K562 (cell line): ENCODE measurements around the gene WWOX. TPM values are rescaled to one million over a fixed set of nuclear protein-coding genes. Genes with fewer than 3 reads are reported as not detected.

Source experiments
- ATAC-seq: fragments of 200-7000 bp; cut with Tn5 transposase; 3 replicates; pipeline ENCODE4 v1.9.1; 2020; ENCODE audit warnings: moderate library complexity
- BruUV-seq: library from RNA; stranded (reverse); fragments of 400-500 nt; replicated peaks from 2 replicates; lab custom pipeline; 2021; lab: Mats Ljungman, UMichigan
- CTCF ChIA-PET: fragments of 300-600 bp; formaldehyde crosslinking; extraction: SDS; loops from one replicate; lab custom pipeline; 2021; ENCODE audit warnings: low intra/inter-chr PET ratio; lab: Yijun Ruan, JAX
- POLR2A ChIA-PET: fragments of 300-600, 350-650 bp; sonication (Branson Sonifier 250); formaldehyde crosslinking; extraction: SDS; loops from one replicate; lab custom pipeline; 2021; ENCODE audit warnings: antibody characterized with exemption, inconsistent platforms; lab: Yijun Ruan, JAX
- DNase-seq, 4 experiments: peaks; one replicate each; pipeline versions ENCODE4 v3.0.0 to v3.0.0-alpha.2; 2011 to 2018; ENCODE audit warnings: low spot score in 3 of 4, mixed read lengths in 3 of 4; ENCODE audit errors: extremely low read depth in 1 of 4
- FAIRE-seq: peaks from 2 replicates; lab custom pipeline; 2011; peaks lifted over from hg19 to GRCh38; lab: Jason Lieb, UNC
- H2AFZ ChIP-seq: 2 replicates; pipeline ENCODE4 v1.6.0; 2011; ENCODE audit warnings: low read depth, low read length, control low read depth, inconsistent platforms
- H3K27ac ChIP-seq: fragments of 200-600 bp; 3 replicates; pipeline ENCODE4 v1.8.0; 2011; ENCODE audit warnings: low read depth, mild to moderate bottlenecking, control low read depth, inconsistent platforms, low read length, moderate library complexity, mixed read lengths; ENCODE audit errors: extremely low read depth
- H3K27me3 ChIP-seq, 2 experiments: fragments of 300-600 bp in 1 of 2; 2 replicates in 1 of 2; 3 replicates in 1 of 2; pipeline versions ENCODE4 v1.6.0 to v1.8.0; 2011; ENCODE audit warnings: inconsistent platforms in 2 of 2, low read length in 2 of 2, mild to moderate bottlenecking in 1 of 2, mixed read lengths in 1 of 2, moderate library complexity in 1 of 2; ENCODE audit not compliant: control insufficient read depth in 2 of 2, insufficient read depth in 2 of 2
- H3K36me3 ChIP-seq: fragments of 300-600 bp; 3 replicates; pipeline ENCODE4 v1.8.0; 2011; ENCODE audit warnings: mild to moderate bottlenecking, low read length, inconsistent platforms; ENCODE audit not compliant: control insufficient read depth, insufficient read depth
- H3K4me1 ChIP-seq, 2 experiments: fragments of 200-600 bp in 1 of 2; replicated peaks in 1 of 2; 2 replicates in 1 of 2; 3 replicates in 1 of 2; pipeline versions ENCODE4 v1.5.1 to v1.8.0; 2011; ENCODE audit warnings: inconsistent platforms in 2 of 2, low read length in 2 of 2, mild to moderate bottlenecking in 1 of 2, mixed read lengths in 1 of 2, moderate library complexity in 1 of 2; ENCODE audit not compliant: control insufficient read depth in 2 of 2, insufficient read depth in 2 of 2
- H3K4me2 ChIP-seq: 2 replicates; pipeline ENCODE4 v1.6.1; 2011; ENCODE audit warnings: low read length, control low read depth, inconsistent platforms, mixed read lengths; ENCODE audit not compliant: insufficient read depth
- H3K4me3 ChIP-seq: fragments of 200-600 bp; sonication (generic), shearing (Covaris generic); 2 replicates; pipeline ENCODE4 v1.5.1; 2016; ENCODE audit warnings: control low read depth, inconsistent platforms
- H3K79me2 ChIP-seq: fragments of 200-600 bp; 3 replicates; pipeline ENCODE4 v1.8.0; 2011; ENCODE audit warnings: low read length, inconsistent platforms; ENCODE audit not compliant: control insufficient read depth, insufficient read depth
- H3K9ac ChIP-seq, 2 experiments: 2 replicates each; pipeline versions ENCODE4 v1.6.0 to v1.6.1; 2011; ENCODE audit warnings: low read depth in 2 of 2, low read length in 2 of 2, control low read depth in 1 of 2, inconsistent platforms in 1 of 2, mild to moderate bottlenecking in 1 of 2, mixed read lengths in 1 of 2; ENCODE audit not compliant: insufficient read depth in 1 of 2
- H3K9me1 ChIP-seq: one replicate; pipeline ENCODE4 v1.6.0; 2011; ENCODE audit warnings: inconsistent platforms, mild to moderate bottlenecking, low read length, moderate library complexity; ENCODE audit not compliant: control insufficient read depth, insufficient read depth
- H3K9me3 ChIP-seq: replicated peaks from 2 replicates; pipeline ENCODE4 v1.5.1; 2011; ENCODE audit warnings: low read depth, low read length, inconsistent platforms; ENCODE audit not compliant: control insufficient read depth, insufficient read depth
- H4K20me1 ChIP-seq: replicated peaks from 2 replicates; pipeline ENCODE4 v1.6.1; 2011; ENCODE audit warnings: low read length, inconsistent platforms, mixed read lengths; ENCODE audit not compliant: control insufficient read depth, insufficient read depth
- CTBP1 ChIP-seq: fragments of 450-650 bp; IDR thresholded peaks from 2 replicates; pipeline ENCODE4 v1.6.1; 2016; ENCODE audit warnings: borderline replicate concordance
- IRF1 ChIP-seq: sonication (generic); formaldehyde crosslinking; IDR thresholded peaks from 2 replicates; pipeline ENCODE4 v1.8.0; 2022; ENCODE audit warnings: missing genetic modification reagents, mild to moderate bottlenecking, borderline replicate concordance
- MYC ChIP-seq, 2 experiments: fragments of 250-450 bp in 1 of 2; sonication (Bioruptor Pico) in 1 of 2; IDR thresholded peaks; 2 replicates each; pipeline versions ENCODE4 v1.5.1 to v1.6.1; 2012 to 2021; ENCODE audit warnings: low read depth in 2 of 2, borderline replicate concordance in 1 of 2, improper control_type of control experiment in 1 of 2, low read length in 1 of 2, mild to moderate bottlenecking in 1 of 2, moderate library complexity in 1 of 2
- POLR2A ChIP-seq: fragments of 450-650 bp; conservative IDR thresholded peaks from 2 replicates; pipeline ENCODE4 v1.6.1; 2016
- RBFOX2 ChIP-seq: fragments of 200-400 bp; formaldehyde crosslinking; IDR thresholded peaks from 2 replicates; pipeline ENCODE4 v1.6.1; 2017; ENCODE audit warnings: low read depth, mild to moderate bottlenecking, low read length, moderate library complexity
- SIRT6 ChIP-seq: IDR thresholded peaks from one replicate; pipeline ENCODE4 v1.6.1; 2012; ENCODE audit warnings: low read depth, mild to moderate bottlenecking, control low read depth, inconsistent platforms, low read length, moderate library complexity
- ZBTB40 ChIP-seq, 2 experiments: fragments of 450-650 bp in 1 of 2; sonication (generic) in 1 of 2; formaldehyde crosslinking in 1 of 2; IDR thresholded peaks; 2 replicates each; pipeline versions ENCODE4 v1.7.1 to v1.9.0; 2016 to 2022; ENCODE audit warnings: inconsistent platforms in 1 of 2, mild to moderate bottlenecking in 1 of 2, missing genetic modification reagents in 1 of 2
- ZNF354B ChIP-seq: fragments of 250-450 bp; sonication (Bioruptor Pico); IDR thresholded peaks from 2 replicates; pipeline ENCODE4 v1.4.0; 2020
- ZNF511 ChIP-seq: sonication (generic); formaldehyde crosslinking; IDR thresholded peaks from 2 replicates; pipeline ENCODE4 v1.8.0; 2022; ENCODE audit warnings: mild to moderate bottlenecking, missing genetic modification reagents
- whole genome bisulfite sequencing: fragments of 100-300 bp; shearing (Covaris generic); methylation state at CpG from one replicate; pipeline ENCODE4 v1.1.6; 2016; ENCODE audit warnings: low coverage, mixed read lengths; ENCODE audit not compliant: insufficient coverage; ENCODE audit errors: missing lambda C conversion rate; 5-methylcytosine and 5-hydroxymethylcytosine counted together
- in situ Hi-C: fragments of 300-500 bp; cut with MboI; formaldehyde crosslinking; loops from 4 replicates; pipeline ENCODE4 v1.15.0; 2018; ENCODE audit warnings: inconsistent platforms, mixed read lengths
- intact Hi-C: fragments of 100-400 bp; cut with micrococcal nuclease; formaldehyde crosslinking; loops from 2 replicates; pipeline ENCODE4 v1.14.2; 2022
- polyA plus RNA-seq, 8 experiments: library from polyadenylated mRNA; depleted of rRNA in 4 of 8; stranded (reverse) in 5 of 8; unstranded in 3 of 8; fragments of >200 nt; fragmentation: Nextera tagmentation in 2 of 8; fragmentation: Illumina TruSeq in 1 of 8; extraction: Ambion mirVana in 2 of 8; extraction: Trizol in 1 of 8; gene quantifications; 2 replicates each; pipeline versions ENCODE4 v1.2.1 to v1.2.3, GENCODE V29; 2011 to 2014; ENCODE audit warnings: inconsistent platforms in 1 of 8, missing spikeins in 1 of 8
- total RNA-seq, 7 experiments: library from RNA; depleted of rRNA in 6 of 7; stranded (reverse); fragments of >200 nt in 6 of 7; fragmentation: Illumina TruSeq in 2 of 7; extraction: Trizol in 2 of 7; gene quantifications; 2 replicates each; pipeline versions ENCODE4 v1.2.1 to v1.2.3, GENCODE V29; 2011 to 2021; ENCODE audit warnings: low replicate concordance in 1 of 7

WWOX gene
- total and polyA plus RNA-seq, 9 of the 15 experiments (the other 6 are each of a cell fraction or from before 2014, with no cell fraction given): 1.6 to 22.7 (median 8.1) TPM

- TF ChIP-seq ZNF511 (CRISPR knock-in tag): no peak
- TF ChIP-seq, all 486 proteins: peak for 0
These were observed 862.0 kb downstream of the WWOX start (continued) for GRCh38 chr16:78961464-78961863.

- no peak overlapping the region for H3K9ac ChIP-seq
- no peak for TF ChIP-seq ZNF354B (CRISPR knock-in tag)
- TF ChIP-seq SIRT6: no peak
- TF ChIP-seq MYC (IDR thresholded peaks at IDR 0.05; ENCODE audit: low read depth, low read length): no peak
- TF ChIP-seq MYC (CRISPR knock-in tag; IDR thresholded peaks at IDR 0.05; ENCODE audit: borderline replicate concordance, low read depth): no peak
- TF ChIP-seq CTBP1: no peak
- TF ChIP-seq POLR2A: no peak
- TF ChIP-seq RBFOX2: no peak
- no peak for TF ChIP-seq IRF1 (CRISPR knock-in tag)
- no peak for TF ChIP-seq ZBTB40 (IDR thresholded peaks at IDR 0.05)
- TF ChIP-seq ZBTB40 (CRISPR knock-in tag; IDR thresholded peaks at IDR 0.05): no peak
These were observed 863.0 kb downstream of the WWOX start for GRCh38 chr16:78962457-78962929.

More at GRCh38 chr16:78962457-78962929, 863.0 kb downstream of the WWOX start:
- in situ Hi-C loops (no loop called here), intact Hi-C loops (no loop called here)
- Histone ChIP-seq H3K27ac (no peak overlapping the region), H3K4me3 (no peak overlapping the region), H3K4me2 (no peak overlapping the region), H4K20me1 (no peaks in the 10 kb centered on the region), H2AFZ (no peak overlapping the region), H3K36me3 (no peaks in the 10 kb centered on the region), H3K9me1 (no peaks in the 10 kb centered on the region), H3K9me3 (no peaks in the 10 kb centered on the region), H3K4me1 (no peaks in the 10 kb centered on the region), H3K27me3 (0 out of 5 replicates have a peak, but pooled peaks cover 0 to 6% of the 10 kb centered on the region in 2 experiments), H3K79me2 (no peaks in the 10 kb centered on the region)
- POLR2A ChIA-PET: interaction anchor here (0.6 kb wide), 1 partner anchor 9 kb away, joined by 3 read pairs; no protein-coding TSS in a partner anchor
- FAIRE-seq (no peak), ATAC-seq (no peak), DNase-seq (no peak)
- WGBS: 3% methylated on average over 2 of the region's 2 CpGs
- CTCF ChIA-PET: no interaction called here
- BruUV-seq: no TSS peak
